GM12878 (cell line): Measurements from ENCODE around the gene SUPT3H. TPM values are rescaled to one million over a fixed set of nuclear protein-coding genes. Genes with fewer than 3 reads are reported as not detected.

ENCODE experiments used
- ATAC-seq: fragments of 200-7000 bp; cut with Tn5 transposase; 3 replicates; pipeline ENCODE4 v1.9.1; 2020; ENCODE audit warnings: mild to moderate bottlenecking, moderate library complexity
- BruUV-seq: library from RNA; stranded (reverse); fragments of 400-500 nt; replicated peaks from 2 replicates; lab custom pipeline; 2021; lab: Mats Ljungman, UMichigan
- CTCF ChIA-PET: fragments of 300-600 bp; sonication (Branson Sonifier 250); formaldehyde crosslinking; extraction: SDS; loops from one replicate; lab custom pipeline; 2021; ENCODE audit warnings: inconsistent platforms; lab: Yijun Ruan, JAX
- POLR2A ChIA-PET: fragments of 350-600 bp; formaldehyde crosslinking; extraction: SDS; loops from one replicate; lab custom pipeline; 2021; ENCODE audit warnings: inconsistent platforms; lab: Charles Lee
- RAD21 ChIA-PET: fragments of 300-600 bp; sonication (Branson Sonifier 250); formaldehyde crosslinking; loops from one replicate; lab custom pipeline; 2023; ENCODE audit warnings: antibody characterized with exemption; ENCODE audit not compliant: unreplicated experiment; lab: Charles Lee
- SMC1A ChIA-PET: fragments of 300-600 bp; sonication (Branson Sonifier 250); formaldehyde crosslinking; loops from one replicate; lab custom pipeline; 2023; ENCODE audit not compliant: unreplicated experiment, uncharacterized antibody; lab: Charles Lee
- DNase-seq: peaks from one replicate; pipeline ENCODE4 v3.0.0-alpha.2; 2011; ENCODE audit warnings: low read depth, low spot score
- FAIRE-seq: peaks from 3 replicates; lab custom pipeline; 2011; peaks lifted over from hg19 to GRCh38; lab: Jason Lieb, UNC
- H2AFZ ChIP-seq: 2 replicates; pipeline ENCODE4 v1.6.0; 2011; ENCODE audit warnings: low read depth, low read length, control low read depth; ENCODE audit not compliant: control insufficient read depth
- H3K27ac ChIP-seq: 2 replicates; pipeline ENCODE4 v1.5.1; 2011; ENCODE audit warnings: control low read depth; ENCODE audit not compliant: control insufficient read depth, insufficient read depth
- H3K27me3 ChIP-seq, 2 experiments: replicated peaks in 1 of 2; 2 replicates each; pipeline versions ENCODE4 v1.6.0 to v1.6.1; 2011; ENCODE audit warnings: low read length in 1 of 2; ENCODE audit not compliant: control insufficient read depth in 2 of 2, insufficient read depth in 2 of 2
- H3K36me3 ChIP-seq, 2 experiments: 2 replicates each; pipeline ENCODE4 v1.5.1; 2011; ENCODE audit warnings: low read length in 1 of 2; ENCODE audit not compliant: control insufficient read depth in 2 of 2, insufficient read depth in 2 of 2
- H3K4me1 ChIP-seq: 2 replicates; pipeline ENCODE4 v1.6.1; 2011; ENCODE audit warnings: mild to moderate bottlenecking, low read length, moderate library complexity, mixed read lengths; ENCODE audit not compliant: control insufficient read depth, insufficient read depth
- H3K4me2 ChIP-seq: 2 replicates; pipeline ENCODE4 v1.6.0; 2011; ENCODE audit warnings: control low read depth; ENCODE audit not compliant: control insufficient read depth, insufficient read depth
- H3K4me3 ChIP-seq: fragments of 200-600 bp; sonication (generic); 2 replicates; pipeline ENCODE4 v1.5.1; 2016
- H3K79me2 ChIP-seq: 2 replicates; pipeline ENCODE4 v1.6.0; 2011; ENCODE audit warnings: low read length; ENCODE audit not compliant: control insufficient read depth, insufficient read depth
- H3K9ac ChIP-seq: 2 replicates; pipeline ENCODE4 v1.8.0; 2011; ENCODE audit warnings: low read length, control low read depth, mixed read lengths; ENCODE audit not compliant: control insufficient read depth, insufficient read depth
- H3K9me3 ChIP-seq: replicated peaks from 3 replicates; pipeline ENCODE4 v1.5.1; 2011; ENCODE audit warnings: mild to moderate bottlenecking, low read length; ENCODE audit not compliant: control insufficient read depth, insufficient read depth
- H4K20me1 ChIP-seq: 2 replicates; pipeline ENCODE4 v1.6.0; 2011; ENCODE audit not compliant: control insufficient read depth, insufficient read depth
- CHD2 ChIP-seq: IDR thresholded peaks from 2 replicates; pipeline ENCODE4 v1.6.1; 2011; ENCODE audit warnings: low read depth, low read length, improper control_type of control experiment, borderline replicate concordance
- CHD4 ChIP-seq: fragments of 200-600 bp; sonication (generic); IDR thresholded peaks from 2 replicates; pipeline ENCODE4 v1.6.1; 2016; ENCODE audit warnings: mild to moderate bottlenecking
- E4F1 ChIP-seq: fragments of 450-650 bp; IDR thresholded peaks from 2 replicates; pipeline ENCODE4 v1.6.1; 2018; ENCODE audit warnings: borderline replicate concordance, mild to moderate bottlenecking; ENCODE audit not compliant: partially characterized antibody
- IRF4 ChIP-seq: IDR thresholded peaks from 2 replicates; pipeline ENCODE4 v1.6.1; 2011; ENCODE audit warnings: low read depth, low read length
- NFYB ChIP-seq: IDR thresholded peaks from 2 replicates; pipeline ENCODE4 v1.6.1; 2011; ENCODE audit warnings: low read depth, mild to moderate bottlenecking, low read length, improper control_type of control experiment, moderate library complexity; ENCODE audit not compliant: insufficient read depth
- POLR2AphosphoS5 ChIP-seq: IDR thresholded peaks from 2 replicates; pipeline ENCODE4 v1.6.1; 2011; ENCODE audit warnings: mild to moderate bottlenecking, low read length, inconsistent platforms
- SMAD1 ChIP-seq: fragments of 450-650 bp; IDR thresholded peaks from 2 replicates; pipeline ENCODE4 v1.6.1; 2018; ENCODE audit warnings: mild to moderate bottlenecking, low read depth; ENCODE audit not compliant: partially characterized antibody
- SUPT20H ChIP-seq: IDR thresholded peaks from 2 replicates; pipeline ENCODE4 v1.6.1; 2011; ENCODE audit warnings: low read depth, mild to moderate bottlenecking, low read length, moderate library complexity, borderline replicate concordance; ENCODE audit not compliant: control insufficient read depth
- ZNF274 ChIP-seq: IDR thresholded peaks from one replicate; pipeline ENCODE4 v1.8.0; 2011; ENCODE audit not compliant: insufficient read length, insufficient read depth
- ZNF622 ChIP-seq: fragments of 450-650 bp; IDR thresholded peaks from 2 replicates; pipeline ENCODE4 v1.6.1; 2017; ENCODE audit warnings: mild to moderate bottlenecking, inconsistent platforms
- WGBS: methylation state at CpG from one replicate; pipeline ENCODE4 v1.1.6; 2016; ENCODE audit warnings: low lambda C conversion rate; ENCODE audit not compliant: insufficient replicate concordance, insufficient coverage; ENCODE audit errors: missing lambda C conversion rate; 5-methylcytosine and 5-hydroxymethylcytosine counted together
- in situ Hi-C: fragments of 300-500 bp; cut with MboI; formaldehyde crosslinking; loops from 9 replicates; pipeline ENCODE4 v1.14.3; 2018; ENCODE audit warnings: mixed read lengths
- intact Hi-C: fragments of 100-400 bp; cut with micrococcal nuclease; formaldehyde crosslinking; loops from one replicate; pipeline ENCODE4 v1.14.2; 2022; ENCODE audit not compliant: unreplicated experiment
- polyA plus RNA-seq, 11 experiments: library from polyadenylated mRNA; depleted of rRNA in 4 of 11; unstranded in 6 of 11; stranded (reverse) in 5 of 11; fragments of >200 nt; fragmentation: Nextera tagmentation in 4 of 11; fragmentation: Illumina TruSeq in 1 of 11; extraction: Ambion mirVana in 4 of 11; extraction: Trizol in 1 of 11; gene quantifications; 1 replicate in 1 of 11; 2 replicates in 10 of 11; pipeline versions ENCODE4 v1.2.1 to v1.2.3, GENCODE V29; 2011 to 2016; ENCODE audit warnings: inconsistent platforms in 2 of 11, missing spikeins in 2 of 11, low read depth in 1 of 11
- total RNA-seq, 4 experiments: library from RNA; depleted of rRNA in 3 of 4; stranded (reverse); fragments of >200 nt in 3 of 4; fragmentation: Illumina TruSeq in 1 of 4; extraction: Trizol in 1 of 4; gene quantifications; 2 replicates each; pipeline versions ENCODE4 v1.2.1 to v1.2.3, GENCODE V29; 2013 to 2021

SUPT3H gene
- total and polyA plus RNA-seq, 10 of the 15 experiments (the other 5 are each of a cell fraction or from before 2014, with no cell fraction given), result 0.51 to 3.7 (median 2.0) TPM

GRCh38 chr6:45032426-45032825, 345.3 kb downstream of the SUPT3H start:
- POLR2A ChIA-PET, result no interaction called here
- DNase-seq (no peak), ATAC-seq (no peak), FAIRE-seq (no peak)
- 91% methylated on average over 2 of the region's 2 CpGs for WGBS
- no peak overlapping the region for H3K4me2 ChIP-seq
- H3K36me3 ChIP-seq, result no peaks in the 10 kb centered on the region
- H3K27ac ChIP-seq, result no peak overlapping the region
- H3K4me1 ChIP-seq, result no peaks in the 10 kb centered on the region
- no peak overlapping the region for H2AFZ ChIP-seq
- CTCF ChIA-PET, result no interaction called here
- no peaks in the 10 kb centered on the region; the same call in 1 of the 3 replicates for H3K9me3 ChIP-seq
- no peaks in the 10 kb centered on the region for H3K79me2 ChIP-seq
- intact Hi-C loops, result no loop called here
- H3K27me3 ChIP-seq, result no peaks in the 10 kb centered on the region
- BruUV-seq, result no TSS peak
- SMC1A ChIA-PET, result no interaction called here
- in situ Hi-C loops, result no loop called here
- TF ChIP-seq CHD4 (no peak), SUPT20H (no peak), CHD2 (no peak), ZNF274 (no peak), E4F1 (no peak), ZNF622 (no peak), NFYB (no peak), SMAD1 (no peak), POLR2AphosphoS5 (no peak), IRF4 (no peak)
- RAD21 ChIA-PET, result no interaction called here
- H3K9ac ChIP-seq, result no peak overlapping the region
- H4K20me1 ChIP-seq, result no peaks in the 10 kb centered on the region
- no peak overlapping the region for H3K4me3 ChIP-seq
